NT2/D1 (cell line): ENCODE measurements around the gene WDR20.

Source experiments
- SUZ12 ChIP-seq: IDR thresholded peaks from 2 replicates; pipeline ENCODE4 v1.6.1; 2011; ENCODE audit not compliant: insufficient read length, insufficient read depth; ENCODE audit errors: extremely low read depth
- YY1 ChIP-seq: IDR thresholded peaks from 2 replicates; pipeline ENCODE4 v1.6.1; 2011; ENCODE audit not compliant: insufficient read length, insufficient read depth
- ZNF274 ChIP-seq: IDR thresholded peaks from 2 replicates; pipeline ENCODE4 v1.6.1; 2011; ENCODE audit warnings: mild to moderate bottlenecking, low read depth, low read length

DNA sequence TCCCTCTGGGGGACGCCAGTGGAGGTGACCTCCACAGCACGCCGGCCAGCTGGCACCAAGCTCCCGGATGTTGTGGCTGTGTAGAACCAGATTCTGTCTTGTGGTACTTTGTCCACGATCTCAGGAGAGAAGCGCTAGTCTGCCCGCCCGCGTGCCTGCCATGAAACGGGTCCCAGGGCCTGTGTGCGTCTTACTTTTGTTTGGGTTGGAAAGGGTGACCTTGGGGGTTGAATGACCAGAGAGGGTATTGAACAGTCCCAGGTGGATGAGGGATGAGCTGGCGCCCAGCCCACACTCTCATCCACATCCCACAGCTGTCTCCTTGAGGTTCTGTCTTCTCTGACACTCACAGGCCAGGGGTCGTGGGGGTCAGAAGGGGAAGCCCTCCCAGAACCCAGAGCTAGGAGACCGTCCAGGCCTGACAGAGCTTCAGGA, 78.3 kb downstream of the WDR20 start:
- TF ChIP-seq YY1 (no peak), SUZ12 (no peak), ZNF274 (no peak)
